Germinal center (tissue), 1 donor: ENCODE results near the gene SEPSECS.

Experiments
- DNase-seq: peaks from one replicate; pipeline ENCODE4 v3.0.0; 2012; ENCODE audit warnings: mixed read lengths, low spot score

Gene SEPSECS

DNA sequence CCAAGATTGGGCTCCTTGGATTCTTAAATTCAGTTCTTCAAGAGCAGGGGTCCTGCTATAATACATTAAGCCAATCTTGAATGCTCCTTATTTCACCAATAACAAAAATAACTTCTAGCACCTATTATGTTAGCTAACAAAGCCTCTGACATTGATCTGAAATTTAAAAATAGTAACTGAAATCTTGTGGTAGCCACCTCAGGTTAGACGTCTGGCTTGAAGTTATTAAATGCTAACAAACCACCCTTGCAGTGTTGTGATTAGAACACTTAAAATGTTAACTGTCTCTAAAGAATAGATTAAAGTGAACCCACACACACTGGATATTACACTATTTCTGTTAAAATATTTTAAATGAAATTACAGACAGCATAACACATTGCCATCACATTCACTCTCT, 79.7 kb downstream of the SEPSECS start:
- DNase-seq, result no peak

DNA sequence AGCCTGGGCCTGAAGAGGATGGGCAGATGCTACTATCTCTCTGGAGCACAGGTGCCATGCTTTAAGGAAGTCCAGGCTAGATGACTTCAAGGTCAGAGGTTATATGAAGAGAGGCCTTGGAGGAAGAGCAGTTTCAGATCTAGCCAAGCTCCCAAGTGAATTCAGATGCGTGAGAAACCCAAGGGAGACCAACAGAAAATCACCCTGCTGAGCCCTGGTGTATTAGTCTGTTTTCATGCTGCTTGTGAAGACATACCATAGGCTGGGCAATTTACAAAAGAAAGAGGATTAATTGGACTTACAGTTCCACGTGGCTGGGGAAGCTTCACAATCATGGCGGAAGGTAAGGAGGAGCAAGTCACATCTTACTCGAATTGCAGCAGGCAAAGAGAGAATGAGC, 81.7 kb downstream of the SEPSECS start:
- no peak for DNase-seq

DNA sequence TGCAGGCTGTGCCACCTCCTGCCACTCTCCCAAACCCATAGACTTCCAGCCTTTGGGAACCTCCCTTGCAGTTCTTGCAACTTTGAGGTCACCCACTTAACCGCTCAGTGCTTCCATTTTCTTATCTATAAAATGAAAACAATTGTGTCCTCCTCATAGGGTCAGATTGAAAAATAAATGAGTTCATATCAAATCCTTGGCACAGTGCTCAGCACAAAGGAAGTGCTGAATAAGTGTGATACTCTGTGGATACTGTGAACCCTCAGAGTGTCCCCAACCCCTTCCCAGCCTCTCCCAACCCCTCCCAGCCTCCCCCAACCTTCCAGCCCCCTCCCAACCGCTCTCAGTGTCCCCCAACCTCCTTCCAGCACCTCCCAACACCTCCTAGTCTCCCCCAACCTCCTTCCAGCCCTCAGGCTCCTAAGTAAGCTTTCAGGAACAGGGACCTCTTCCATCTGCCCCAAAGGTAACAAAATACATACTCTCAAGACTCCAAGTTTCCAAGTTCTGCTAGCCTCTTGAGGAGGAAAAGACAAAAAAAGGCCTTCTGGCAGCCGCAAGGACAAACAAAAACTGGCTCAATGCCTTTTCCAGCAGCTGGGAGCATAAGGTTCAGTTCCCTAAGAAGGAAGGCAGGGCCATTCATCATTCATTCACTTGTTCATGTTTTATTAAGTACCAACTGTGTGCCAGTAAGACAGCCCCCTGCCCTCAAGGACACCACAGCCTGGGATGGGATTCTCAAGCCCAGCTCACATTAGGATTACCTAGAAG, 83.4 kb downstream of the SEPSECS start:
- no peak for DNase-seq

DNA sequence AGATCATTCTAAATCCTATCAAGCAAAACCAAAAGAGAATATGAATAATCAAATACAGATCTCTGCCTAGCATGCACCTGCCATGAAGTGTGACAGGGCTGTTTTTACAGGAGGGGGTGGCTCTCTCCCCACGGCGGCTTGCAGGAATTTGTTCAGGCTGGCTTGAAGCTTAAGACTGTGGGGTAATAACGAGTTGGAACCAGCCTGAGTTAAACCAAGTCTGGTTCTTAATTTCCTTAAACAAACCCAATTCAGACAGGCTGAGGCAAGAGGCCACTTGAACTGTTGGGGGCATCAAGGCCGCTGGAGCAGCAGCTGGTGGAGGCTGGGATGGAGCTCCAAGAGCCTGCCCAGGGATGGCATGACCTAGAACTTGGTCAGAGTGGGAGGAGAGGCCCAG, 84.4 kb downstream of the SEPSECS start:
- DNase-seq, result no peak

DNA sequence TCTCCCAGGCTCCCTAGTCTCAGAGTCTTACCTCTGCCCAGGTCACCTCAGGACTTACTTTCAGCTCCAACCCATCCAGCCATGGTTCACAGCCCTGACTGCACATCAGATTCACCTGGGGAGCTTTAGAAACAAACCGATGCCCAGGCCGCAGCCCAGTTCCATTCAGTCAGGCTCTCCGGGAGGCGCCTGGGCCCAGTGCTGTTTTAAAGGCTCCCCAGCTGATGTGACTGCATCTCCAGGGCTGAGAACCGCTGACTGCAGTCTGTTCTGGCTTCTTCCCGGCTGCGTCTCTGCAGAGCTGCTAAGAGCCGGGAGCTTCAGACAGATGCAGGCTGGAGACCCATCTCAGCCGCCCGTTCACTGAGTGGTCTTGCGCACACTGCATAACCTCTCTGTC, 85.1 kb downstream of the SEPSECS start:
- DNase-seq, result no peak

DNA sequence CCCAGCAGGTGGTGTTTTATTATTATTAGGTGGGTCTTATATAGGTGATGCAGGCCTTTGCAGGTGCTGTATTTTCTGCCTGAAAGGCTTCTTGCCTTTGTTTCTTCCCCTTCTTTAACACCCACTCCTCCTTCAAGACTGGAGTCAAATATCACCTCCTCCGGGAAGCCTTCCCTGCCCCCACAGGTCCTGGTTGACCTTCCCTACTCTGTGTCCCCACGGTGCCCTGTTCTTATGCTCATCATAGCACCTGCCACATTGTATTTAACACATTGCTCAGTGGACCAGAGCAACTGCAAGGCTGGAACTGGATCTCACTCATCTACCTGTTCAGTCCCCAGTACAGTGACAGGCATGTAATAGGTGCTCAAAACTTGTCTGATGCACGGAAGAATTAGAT, 89.7 kb downstream of the SEPSECS start:
- DNase-seq, result no peak
